ENCODE measurements around the gene MRNIP.

DNA sequence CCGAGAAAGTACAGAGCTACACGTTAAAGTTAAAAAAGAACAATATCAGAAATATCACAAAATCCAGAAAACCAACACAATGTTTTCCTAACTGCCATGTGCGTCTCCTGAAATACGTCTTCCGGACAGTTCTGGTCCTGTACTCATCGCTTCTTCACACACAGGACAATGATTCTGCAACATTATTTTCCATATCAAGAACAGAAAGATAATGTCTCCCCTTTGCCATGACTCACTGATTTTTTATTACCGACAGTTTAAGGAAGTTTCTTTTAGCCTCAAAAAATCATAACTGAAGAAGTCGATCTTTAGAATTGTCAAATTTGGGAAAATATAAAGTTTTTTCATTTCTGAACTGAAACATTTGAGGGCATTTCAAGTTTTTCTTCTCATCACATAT is 46.5 kb upstream of the MRNIP start:
- TF ChIP-seq JUND (IDR thresholded peaks at IDR 0.05) (no peak), HNF4A (conservative IDR thresholded peaks at IDR 0.05) (no peak)
- TF ChIP-seq, protein P1, sequence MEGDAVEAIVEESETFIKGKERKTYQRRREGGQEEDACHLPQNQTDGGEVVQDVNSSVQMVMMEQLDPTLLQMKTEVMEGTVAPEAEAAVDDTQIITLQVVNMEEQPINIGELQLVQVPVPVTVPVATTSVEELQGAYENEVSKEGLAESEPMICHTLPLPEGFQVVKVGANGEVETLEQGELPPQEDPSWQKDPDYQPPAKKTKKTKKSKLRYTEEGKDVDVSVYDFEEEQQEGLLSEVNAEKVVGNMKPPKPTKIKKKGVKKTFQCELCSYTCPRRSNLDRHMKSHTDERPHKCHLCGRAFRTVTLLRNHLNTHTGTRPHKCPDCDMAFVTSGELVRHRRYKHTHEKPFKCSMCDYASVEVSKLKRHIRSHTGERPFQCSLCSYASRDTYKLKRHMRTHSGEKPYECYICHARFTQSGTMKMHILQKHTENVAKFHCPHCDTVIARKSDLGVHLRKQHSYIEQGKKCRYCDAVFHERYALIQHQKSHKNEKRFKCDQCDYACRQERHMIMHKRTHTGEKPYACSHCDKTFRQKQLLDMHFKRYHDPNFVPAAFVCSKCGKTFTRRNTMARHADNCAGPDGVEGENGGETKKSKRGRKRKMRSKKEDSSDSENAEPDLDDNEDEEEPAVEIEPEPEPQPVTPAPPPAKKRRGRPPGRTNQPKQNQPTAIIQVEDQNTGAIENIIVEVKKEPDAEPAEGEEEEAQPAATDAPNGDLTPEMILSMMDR (IDR thresholded peaks at IDR 0.05; ENCODE audit: low read depth, low read length, missing input control): no peak
